ENCODE results near the gene LRRFIP1.
A peak's percentile ranks its signal among the peaks of the same experiment; 100 is the strongest.
"Not testable (repeated sequence)": the region's sequence is repeated elsewhere in the genome, so short reads cannot be mapped to it uniquely, and the experiment has no call there.

The LRRFIP1 gene

GRCh38 chr2:237782181-237782580, 154.8 kb downstream of the LRRFIP1 start:
- no peak for DNase-seq (ENCODE audit: low spot score)

- not testable (repeated sequence) for DNase-seq (ENCODE audit: low spot score)
These were observed 156.3 kb downstream of the LRRFIP1 start for GRCh38 chr2:237783678-237784077.

GRCh38 chr2:237786936-237787335, 159.5 kb downstream of the LRRFIP1 start:
- DNase-seq (ENCODE audit: low spot score): no peak

GRCh38 chr2:237790353-237790752, 163.0 kb downstream of the LRRFIP1 start:
- DNase-seq (ENCODE audit: low spot score): peak; percentile 13

- DNase-seq (ENCODE audit: low spot score): peak; percentile 52
These were observed 164.8 kb downstream of the LRRFIP1 start for GRCh38 chr2:237791977-237792727.

- DNase-seq (ENCODE audit: low spot score): no peak
These were observed 169.9 kb downstream of the LRRFIP1 start for GRCh38 chr2:237797253-237797652.

- DNase-seq (ENCODE audit: low spot score): no peak
These were observed 171.1 kb downstream of the LRRFIP1 start, which contains the start of gene RBM44 for GRCh38 chr2:237798236-237799059. TSS of gene RBM44 (plus strand) at chr2:237798779. CDS start at chr2:237813610, 14,831 bp downstream.

- no peak for DNase-seq (ENCODE audit: low spot score)
These were observed 171.7 kb downstream of the LRRFIP1 start for GRCh38 chr2:237799060-237799428.

GRCh38 chr2:237801466-237801865, 174.1 kb downstream of the LRRFIP1 start:
- no peak for DNase-seq (ENCODE audit: low spot score)

- no peak for DNase-seq (ENCODE audit: low spot score)
These were observed 178.9 kb downstream of the LRRFIP1 start for GRCh38 chr2:237806334-237806733.

- DNase-seq (ENCODE audit: low spot score): no peak
These were observed 188.2 kb downstream of the LRRFIP1 start for GRCh38 chr2:237815637-237816036.

- DNase-seq (ENCODE audit: low spot score): no peak
These were observed 189.1 kb downstream of the LRRFIP1 start for GRCh38 chr2:237816531-237816930.

- DNase-seq (ENCODE audit: low spot score): peak; percentile 16
These were observed 190.7 kb downstream of the LRRFIP1 start for GRCh38 chr2:237818066-237818473.

GRCh38 chr2:237819231-237819630, 191.8 kb downstream of the LRRFIP1 start:
- DNase-seq (ENCODE audit: low spot score): no peak

GRCh38 chr2:237820421-237820820, 193.0 kb downstream of the LRRFIP1 start:
- no peak for DNase-seq (ENCODE audit: low spot score)

GRCh38 chr2:237823544-237823943, 196.2 kb downstream of the LRRFIP1 start:
- DNase-seq (ENCODE audit: low spot score): no peak

- DNase-seq (ENCODE audit: low spot score): no peak
These were observed 196.7 kb downstream of the LRRFIP1 start for GRCh38 chr2:237824085-237824484.

GRCh38 chr2:237827421-237827987, 200.1 kb downstream of the LRRFIP1 start:
- DNase-seq (ENCODE audit: low spot score): no peak

Measured in kidney tubule cell (primary cell).